GM18499 (cell line): Measurements from ENCODE around the gene CTIF.

ENCODE experiments used
- ATAC-seq: cut with Tn5 transposase; IDR thresholded peaks from one replicate; pipeline ENCODE4 v1.9.1; 2021; ENCODE audit warnings: moderate number of reproducible peaks; ENCODE audit not compliant: insufficient read depth, unreplicated experiment

The CTIF gene

DNA sequence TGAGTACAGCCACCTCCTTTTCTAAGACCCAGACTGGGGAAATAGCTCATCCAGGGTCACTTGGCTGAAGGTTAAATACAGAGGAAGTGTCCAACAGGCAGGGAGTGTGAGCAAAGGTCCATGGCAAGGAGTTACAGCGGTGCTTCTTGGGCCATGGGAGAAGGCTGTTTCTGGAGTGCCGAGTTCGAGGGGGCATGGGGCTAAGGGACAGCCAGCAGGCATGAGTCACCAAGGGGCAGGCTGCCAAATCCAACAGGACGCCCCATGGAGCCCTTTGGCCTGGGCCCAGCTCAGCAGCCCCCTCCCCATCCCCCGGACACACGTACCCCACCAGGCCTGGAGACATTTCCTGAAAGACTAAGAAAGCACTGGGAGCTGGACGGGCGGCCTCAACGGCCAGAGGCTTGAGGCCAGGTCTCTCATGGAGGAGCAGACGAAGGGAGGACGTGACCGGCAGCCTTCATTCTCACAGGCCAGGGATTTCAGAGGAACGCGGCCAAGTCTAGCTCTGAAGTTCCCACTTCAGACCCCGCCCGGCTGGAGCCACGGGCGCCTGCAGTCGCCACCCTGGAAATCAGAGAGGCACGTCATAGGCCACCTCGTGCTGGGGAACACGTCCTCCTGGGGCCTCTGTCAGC, 251.5 kb downstream of the CTIF start:
- no peak for ATAC-seq

GRCh38 chr18:48790869-48791635, 252.2 kb downstream of the CTIF start:
- ATAC-seq, result no peak

GRCh38 chr18:48791636-48792105, 252.8 kb downstream of the CTIF start:
- ATAC-seq, result no peak

GRCh38 chr18:48792141-48792540, 253.3 kb downstream of the CTIF start:
- ATAC-seq, result no peak

DNA sequence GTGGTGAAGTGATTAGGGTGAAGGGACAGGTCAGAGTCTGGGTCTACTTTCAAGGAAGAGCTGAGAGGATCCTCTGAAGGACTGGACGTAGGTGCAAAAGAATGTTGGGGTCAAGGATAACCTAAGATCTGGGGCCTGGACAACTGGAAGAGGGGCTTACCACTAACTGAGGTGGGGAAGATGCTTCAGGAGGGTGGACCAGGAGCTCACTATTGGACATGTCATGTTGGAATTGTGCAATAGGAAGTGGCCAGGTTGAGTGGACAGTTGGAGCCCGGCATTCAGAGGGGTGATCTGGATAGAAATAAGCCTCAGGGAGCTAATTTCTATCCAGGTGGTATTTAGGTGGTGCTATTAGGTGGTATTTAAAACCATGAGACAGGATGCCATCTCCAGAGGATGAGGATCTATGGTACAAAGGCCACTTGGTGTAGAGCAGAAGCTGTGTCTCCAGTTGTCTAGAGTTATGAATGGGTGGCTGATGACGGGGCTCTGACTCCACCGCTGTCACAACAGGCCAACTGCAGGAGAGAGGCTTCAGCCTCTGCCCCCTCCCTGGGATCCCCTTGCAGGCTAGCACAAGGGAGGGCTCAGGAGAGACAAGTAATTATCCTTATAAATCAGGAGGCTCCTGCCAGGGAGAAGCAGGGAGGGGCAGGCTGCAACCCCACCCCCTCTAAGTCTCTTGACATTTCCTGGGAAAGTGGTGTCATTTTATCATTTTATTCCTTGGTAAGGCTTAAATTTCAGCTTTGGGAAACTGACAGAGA, 254.0 kb downstream of the CTIF start:
- no peak for ATAC-seq

GRCh38 chr18:48794251-48794970, 255.6 kb downstream of the CTIF start:
- ATAC-seq, result no peak

DNA sequence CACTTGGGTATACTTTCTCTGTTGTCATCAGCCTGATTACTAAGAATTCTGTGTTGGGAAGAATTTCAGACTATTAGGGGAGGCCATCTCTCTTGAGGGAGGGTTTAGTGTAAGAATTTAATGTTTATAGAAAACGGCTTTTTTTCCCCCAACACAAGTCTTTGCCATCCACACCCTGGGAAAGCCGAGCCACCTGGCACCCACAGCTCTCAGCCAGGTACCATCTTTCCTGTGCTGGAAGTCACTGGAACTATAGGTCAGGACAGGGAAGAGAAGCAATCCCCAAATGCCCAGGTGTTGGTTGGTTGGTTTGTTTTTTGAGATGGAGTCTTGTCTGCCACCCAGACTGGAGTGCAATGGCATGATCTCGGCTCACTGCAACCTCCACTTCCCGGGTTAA, 256.9 kb downstream of the CTIF start:
- no peak for ATAC-seq

DNA sequence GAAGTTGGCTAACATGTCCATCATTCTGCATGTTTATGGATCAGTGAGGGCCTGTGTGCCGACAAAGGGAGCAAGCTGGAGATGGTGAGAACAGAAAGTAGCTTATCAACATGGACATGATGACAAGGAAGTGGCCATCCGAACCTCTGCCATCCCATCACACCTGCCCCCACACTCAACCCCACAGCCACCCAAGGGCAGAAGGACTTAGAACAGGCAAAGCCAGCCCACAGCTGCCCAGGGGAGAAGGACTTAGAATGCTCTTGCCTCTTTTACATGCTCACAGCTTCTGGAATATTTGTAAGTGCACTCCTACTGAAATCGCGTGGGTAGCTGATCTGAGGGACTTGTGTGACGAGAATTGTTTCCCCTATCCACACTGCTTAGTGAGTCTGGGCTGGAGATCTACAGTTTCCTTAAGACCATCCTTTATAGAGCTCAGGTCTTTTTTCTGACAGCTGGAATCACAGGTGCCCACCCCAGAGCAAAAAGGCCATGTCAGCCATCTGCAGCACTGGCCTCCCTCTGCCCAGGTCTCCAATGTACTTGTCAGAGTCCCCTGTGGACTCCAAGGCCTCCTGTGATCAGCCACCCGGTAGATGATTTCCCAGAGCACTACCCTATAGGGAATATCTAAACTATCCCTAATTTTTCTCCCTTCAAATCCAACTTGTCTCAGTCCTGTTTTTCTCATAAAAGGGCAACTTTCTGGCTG, 257.8 kb downstream of the CTIF start:
- no peak for ATAC-seq

GRCh38 chr18:48797841-48798255, 259.0 kb downstream of the CTIF start:
- no peak for ATAC-seq

DNA sequence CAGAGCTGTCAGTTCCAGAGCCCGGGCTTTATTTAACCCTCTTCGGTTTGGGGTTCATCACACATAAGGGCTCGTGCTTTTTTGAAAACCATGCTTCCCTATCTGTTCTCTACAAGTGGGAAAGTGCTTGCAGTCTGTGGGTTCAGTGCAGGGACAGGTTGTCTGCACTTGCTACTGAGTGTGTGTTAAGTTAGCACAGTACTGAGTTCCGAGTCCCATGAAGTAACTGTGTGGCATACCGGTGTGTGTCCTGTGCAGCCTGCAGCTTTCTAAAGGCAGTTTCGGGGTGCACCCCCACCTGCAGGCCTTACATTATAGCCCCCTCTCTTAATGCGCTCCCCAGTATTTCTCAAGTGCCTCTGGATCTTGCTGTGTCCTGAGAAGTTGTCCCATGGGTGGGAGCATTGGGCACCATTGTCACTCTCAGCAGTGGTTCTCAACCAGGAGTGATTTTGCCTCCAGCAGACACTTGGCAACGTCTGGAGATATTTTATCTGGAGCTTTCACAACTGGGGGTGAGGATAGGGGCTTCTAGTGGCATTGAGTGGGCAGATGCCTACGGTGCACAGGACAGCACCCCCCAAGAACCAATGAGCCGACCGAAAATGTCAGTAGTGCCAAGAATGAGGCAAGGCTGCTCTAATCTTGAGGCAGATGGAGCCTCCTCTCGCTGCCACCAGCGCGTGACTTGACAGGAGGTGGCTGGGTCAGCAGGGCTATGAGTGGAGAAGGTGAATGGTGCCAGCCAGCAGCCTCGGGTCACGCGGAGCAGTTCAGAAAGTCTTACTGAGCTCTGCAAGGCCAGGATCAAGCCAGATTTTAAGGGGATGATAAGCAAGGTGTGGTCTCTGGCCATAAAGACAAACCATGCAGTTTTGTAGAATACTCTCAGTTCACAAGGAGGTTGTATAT, 259.8 kb downstream of the CTIF start:
- no peak for ATAC-seq

DNA sequence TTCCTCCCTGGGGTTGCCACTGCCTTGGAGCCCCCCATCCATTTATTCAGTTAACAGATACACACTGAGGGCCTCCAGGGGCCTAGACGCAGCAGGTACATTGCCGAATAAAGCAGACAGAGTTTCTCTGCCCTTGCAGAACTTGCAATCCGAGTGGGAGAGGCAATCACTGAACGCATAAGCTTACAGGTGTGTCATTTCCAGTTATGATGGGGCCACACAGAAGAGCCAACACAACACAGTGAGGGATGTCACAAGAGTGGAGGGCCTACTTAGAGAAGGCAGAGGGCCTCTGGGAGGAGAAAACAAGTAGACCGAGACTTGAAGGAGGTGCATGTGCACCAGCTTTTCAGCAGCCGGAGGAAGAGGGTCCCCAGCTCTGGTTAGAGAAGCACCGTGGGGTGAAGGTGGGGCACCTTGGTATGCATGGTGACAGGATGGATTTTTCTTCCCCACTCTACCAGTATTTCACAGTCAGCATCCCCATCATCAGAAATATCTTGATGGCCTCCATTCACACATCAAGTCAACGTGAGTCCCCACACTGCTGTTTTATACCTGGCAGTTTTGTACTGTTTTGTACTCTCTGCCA, 261.0 kb downstream of the CTIF start:
- no peak for ATAC-seq

GRCh38 chr18:48800466-48800865, 261.6 kb downstream of the CTIF start:
- no peak for ATAC-seq

DNA sequence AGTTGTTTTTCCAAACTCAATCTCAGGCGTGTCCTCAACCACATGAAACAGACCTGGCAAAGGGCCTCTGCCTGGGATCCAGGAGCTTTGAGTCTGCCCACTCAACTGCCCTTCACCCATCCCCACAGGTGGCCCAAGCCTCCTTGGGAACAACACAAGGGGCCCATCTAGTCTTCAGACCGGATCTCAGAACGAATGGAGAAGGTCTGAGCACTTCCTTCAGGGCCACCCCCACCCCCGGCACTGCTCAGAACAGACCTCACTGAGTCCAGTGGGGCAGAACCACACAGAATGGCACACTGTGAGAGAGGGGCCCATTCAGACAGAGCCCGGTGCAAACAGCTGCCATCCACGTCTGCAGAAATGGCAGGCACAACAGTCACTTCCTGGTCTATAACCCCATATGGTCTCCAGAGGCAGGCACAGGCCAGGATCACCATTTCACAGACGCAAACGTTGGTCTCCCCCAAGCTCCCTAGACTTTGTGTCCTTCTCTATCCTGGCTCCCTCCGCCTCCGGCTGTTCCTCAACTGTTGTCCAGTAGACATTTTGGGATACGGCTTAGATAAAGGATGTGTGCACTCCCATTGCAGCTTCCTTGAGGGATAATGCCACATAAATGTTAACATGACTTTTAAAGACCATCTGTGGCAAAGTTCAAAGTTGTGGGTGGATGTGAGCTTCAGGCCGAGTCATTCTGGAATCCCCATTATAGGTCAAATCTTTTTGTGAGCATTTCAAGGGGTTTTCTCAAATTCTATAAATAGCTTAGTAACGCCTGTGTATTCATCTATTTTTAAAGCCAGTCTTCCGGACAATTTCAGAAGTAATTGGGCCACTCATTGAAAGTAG, 262.3 kb downstream of the CTIF start:
- no peak for ATAC-seq

DNA sequence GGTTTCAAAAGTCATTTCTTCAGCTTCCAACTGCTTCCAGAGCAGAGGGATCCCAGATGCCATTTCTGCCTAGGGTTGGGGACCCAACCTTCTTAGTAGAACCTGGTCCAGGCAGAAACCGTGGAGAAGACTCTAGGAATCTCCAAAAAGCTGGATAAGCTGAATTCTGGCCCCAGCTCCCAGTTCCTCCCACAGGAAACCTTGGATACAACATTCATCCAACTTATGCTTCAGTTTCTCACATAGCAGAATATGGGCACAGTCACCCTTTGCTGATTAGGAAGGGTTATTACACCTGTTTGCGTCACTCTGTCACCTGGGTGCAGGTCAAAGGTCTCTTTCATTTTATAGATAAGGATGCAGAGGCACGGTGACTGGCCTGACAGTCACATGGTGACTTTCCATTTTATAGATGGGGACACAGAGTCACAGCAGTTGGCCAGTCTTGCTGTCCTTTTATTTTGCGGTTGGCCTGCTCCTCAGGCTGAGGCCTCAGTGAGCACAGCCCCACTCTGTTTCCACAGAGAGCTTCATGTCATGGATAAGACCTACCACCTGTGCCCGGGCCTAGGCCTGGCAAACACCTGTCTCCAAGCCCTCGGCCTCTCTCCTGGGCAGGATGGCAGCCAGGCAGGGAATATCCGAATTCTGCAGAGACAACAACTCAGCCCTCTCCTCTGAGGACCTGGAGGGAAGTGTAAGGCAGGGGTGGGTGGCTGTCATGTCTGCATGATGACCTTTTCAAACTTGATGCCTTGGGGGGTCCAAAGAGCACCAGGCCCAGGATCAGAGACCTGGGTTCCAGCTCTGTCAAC, 263.1 kb downstream of the CTIF start:
- ATAC-seq, result no peak

DNA sequence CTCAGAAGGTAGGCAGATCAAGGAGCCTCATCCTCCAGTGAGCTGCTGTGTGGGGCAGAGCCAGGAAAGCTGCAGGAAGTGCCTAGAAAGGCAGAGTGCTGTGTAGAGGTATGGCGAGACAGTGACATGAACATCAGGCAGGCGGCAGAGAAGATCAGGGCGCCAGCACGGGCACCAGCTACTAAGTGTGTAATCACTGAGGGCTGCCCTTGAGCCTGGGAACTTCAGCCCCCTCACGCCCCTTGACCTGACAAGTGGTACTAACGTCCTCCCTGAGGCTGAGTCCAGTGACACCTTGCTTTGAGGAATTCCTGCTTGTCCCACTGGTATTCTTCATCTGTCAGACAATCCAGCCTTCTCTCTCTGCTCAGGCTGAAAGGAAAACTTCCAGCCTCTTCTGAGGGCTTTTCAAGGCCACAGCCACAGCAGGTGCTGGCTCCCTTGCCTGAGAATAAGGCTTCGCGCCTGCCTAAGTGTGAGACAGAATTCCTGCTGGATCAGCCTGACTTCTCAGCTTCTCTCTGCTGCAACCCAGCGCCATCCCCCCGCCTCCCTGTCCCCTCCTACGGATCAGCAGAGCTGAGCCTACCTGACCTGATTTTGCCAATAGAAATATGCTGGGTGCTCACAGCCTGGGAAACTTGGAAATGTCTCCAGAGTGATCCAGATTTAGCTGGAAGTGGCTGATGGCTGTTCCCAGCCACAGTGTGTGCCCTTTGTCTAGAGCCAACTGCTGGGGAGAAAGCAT, 263.9 kb downstream of the CTIF start:
- ATAC-seq, result no peak

- no peak for ATAC-seq
Measured at GRCh38 chr18:48803518-48803917, 264.7 kb downstream of the CTIF start.
